HG03039 (cell line): Measurements from ENCODE around the gene RBM15.
A peak's percentile ranks its signal among the peaks of the same experiment; 100 is the strongest.

ENCODE experiments used
- ATAC-seq: cut with Tn5 transposase; IDR thresholded peaks from one replicate; pipeline ENCODE4 v1.9.1; 2021; ENCODE audit warnings: mild to moderate bottlenecking, moderate library complexity; ENCODE audit not compliant: unreplicated experiment

The RBM15 gene

DNA sequence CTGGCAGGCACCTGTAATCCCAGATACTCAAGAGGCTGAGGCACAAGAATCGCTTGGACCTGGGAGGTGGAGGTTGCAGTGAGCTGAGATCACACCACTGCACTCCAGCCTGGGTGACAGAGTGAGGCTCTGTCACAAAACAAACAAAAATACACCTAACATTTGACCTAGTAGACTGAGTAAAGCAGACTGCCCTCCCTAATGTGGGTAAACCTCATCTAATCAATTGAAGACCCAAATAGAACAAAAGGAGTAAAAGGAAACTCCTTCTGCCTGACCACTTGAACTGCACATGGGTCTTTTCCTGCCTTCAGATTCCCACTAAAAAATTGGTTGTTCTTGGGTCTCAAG lies 19.0 kb upstream of the RBM15 start:
- no peak for ATAC-seq

DNA sequence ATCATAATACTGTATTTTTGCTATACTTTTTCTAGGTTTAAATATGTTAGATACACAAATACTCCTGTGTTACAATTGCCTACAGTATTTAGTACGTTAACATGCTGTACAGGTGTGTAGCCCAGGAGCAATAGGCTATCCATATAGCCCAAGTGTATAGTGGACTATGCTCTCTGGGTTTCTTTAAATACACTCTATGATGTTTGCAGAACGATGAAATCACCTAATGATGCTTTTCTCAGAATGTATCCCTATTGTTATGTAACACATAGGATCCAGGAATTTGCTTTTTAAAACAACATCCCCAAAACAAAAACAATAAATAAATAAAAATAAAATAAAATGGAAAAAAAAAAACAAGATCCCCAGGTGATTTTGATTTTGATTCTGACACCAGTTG lies 18.1 kb upstream of the RBM15 start:
- no peak for ATAC-seq

DNA sequence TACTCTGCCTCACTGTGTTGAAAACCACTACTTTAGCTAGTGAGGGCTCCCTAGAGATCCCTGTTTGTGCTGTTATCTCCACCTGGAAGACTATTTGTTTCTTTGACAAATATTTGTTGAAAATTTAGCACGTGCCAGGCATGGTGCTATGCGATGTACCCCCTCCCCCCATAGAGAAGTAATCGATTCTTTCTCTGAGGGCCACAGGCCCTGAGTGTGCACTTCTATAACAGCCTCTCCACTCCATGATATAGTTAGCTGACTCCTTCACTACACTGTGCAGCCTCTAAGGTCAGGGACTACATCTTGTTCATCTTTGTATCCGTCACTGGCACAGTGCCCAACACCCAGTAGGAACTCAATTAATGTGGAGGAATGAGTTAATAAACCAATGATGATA lies 17.3 kb upstream of the RBM15 start:
- ATAC-seq = no peak

DNA sequence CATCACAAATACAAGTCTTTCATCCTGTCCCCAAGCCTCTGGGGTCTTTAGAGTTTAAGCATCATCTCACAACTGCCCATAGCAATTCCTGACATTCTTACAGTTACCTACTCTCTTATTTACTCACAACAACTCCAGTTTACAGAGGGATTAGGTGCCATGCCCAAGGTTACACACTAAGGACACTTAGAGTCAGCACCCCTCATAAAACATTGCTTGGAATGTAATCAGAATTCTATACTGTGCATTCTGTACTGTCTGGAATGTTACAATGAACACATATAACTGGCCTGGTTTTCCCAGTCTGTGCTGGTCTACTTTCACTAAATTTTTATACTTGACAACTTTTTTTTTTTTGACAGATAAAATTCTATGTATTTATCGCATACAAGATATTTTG lies 14.5 kb upstream of the RBM15 start:
- ATAC-seq = no peak

DNA sequence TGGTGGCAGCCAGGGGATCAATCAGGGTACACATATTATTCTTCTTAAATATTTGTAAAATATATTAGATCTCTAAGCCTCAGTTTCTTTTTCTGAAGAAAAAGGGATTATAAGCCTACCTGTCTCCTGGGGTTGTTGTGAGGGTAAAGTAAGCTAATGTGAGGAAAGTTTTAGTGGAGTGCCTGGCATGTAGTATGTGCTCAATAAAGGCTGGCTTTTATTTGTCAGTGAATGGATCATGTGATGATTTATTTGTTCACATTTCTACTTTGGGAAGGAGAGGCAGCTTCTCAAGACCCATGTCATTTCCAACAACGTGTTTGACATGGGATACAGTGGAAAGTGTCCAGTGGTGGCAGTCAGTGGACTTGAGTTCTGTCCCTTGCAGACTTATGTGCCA lies 12.4 kb upstream of the RBM15 start:
- no peak for ATAC-seq

DNA sequence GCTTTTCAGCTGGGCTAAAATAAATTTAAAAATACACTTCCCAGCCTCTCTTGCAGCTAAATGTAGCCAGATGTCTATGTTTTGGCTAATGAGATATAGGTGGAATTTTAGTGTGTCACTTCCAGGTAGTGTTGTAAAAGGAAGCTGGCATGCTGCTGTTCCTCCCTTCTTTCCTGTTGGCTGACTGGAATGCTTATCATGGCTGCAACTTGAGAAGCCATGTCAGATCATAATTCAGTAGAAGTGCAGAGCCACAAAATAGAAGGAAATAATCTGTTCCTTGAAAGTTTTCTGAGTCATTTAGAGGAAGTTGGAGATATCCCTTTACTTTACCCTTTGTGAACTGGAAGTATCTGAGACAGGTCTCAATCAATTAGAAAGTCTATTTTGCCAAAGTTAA lies 10.9 kb upstream of the RBM15 start:
- ATAC-seq = no peak

DNA sequence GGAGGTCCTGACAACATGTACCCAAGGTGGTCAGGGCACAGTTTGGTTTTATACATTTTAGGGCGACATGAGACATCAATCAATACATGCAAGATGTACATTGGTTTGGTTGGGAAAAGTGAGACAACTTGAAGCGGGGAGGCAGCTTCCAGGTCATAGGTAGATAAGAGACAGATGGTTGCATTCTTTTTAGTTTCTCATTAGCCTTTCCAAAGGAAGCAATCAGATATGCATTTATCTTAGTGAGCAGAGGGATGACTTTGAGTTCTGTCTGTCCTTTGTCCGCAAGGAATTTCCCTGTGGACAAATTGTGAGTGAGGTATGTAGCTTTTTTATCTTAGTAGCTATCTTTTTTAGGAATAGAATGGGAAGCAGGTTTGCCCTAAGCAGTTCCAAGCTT lies 10.5 kb upstream of the RBM15 start:
- no peak for ATAC-seq

DNA sequence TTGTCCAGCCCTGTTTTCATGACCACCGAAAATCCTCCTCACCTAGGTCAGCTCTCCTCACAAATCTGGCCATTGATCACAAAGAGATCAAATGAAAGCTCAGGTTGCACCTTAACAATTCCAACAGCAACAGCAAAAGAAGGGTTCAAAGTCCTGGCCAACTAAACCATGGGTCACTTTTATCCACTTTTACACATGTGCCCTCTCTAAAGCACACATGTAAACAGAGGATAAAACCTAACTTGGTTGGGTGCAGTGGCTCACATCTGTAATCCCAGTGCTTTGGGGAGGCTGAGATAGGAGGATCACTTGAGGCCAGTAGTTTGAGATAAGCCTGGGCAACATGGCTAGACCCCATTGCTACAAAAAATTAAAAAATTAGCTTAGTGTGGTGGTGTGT lies 3.9 kb upstream of the RBM15 start:
- no peak for ATAC-seq

DNA sequence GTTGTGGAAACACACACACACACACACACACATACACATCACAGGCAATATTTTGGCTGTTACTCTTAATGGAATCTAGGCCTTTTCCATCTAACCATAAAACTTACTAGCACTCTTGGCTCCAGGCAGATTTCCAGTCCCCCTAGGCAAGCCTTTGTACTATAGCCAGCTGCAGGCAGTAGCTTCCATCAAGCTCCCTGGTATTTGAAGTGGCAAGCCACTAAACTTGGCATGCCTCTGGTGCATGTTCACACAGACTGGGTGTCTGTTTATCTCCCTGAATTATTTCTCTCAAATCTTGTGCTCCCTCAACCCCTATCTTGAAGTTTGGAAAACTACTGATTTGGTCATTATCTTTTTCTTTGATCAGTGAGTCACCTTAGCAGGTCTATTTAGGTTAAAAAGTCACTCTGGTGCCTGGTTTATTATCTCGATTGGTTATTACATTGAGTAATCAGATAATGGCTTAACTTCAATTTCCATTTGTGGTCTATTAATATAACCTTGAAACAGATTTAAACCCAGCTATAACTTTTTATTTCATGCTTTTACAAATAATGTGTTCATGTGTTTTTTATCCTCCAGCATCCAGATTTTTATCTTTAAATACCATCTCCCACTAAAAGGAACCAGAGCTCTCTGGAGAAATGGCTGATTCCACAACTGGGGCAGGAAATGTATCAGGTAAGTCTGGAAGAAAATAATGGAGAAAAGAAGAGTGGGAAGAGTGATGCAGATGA lies 2.7 kb upstream of the RBM15 start:
- no peak for ATAC-seq

DNA sequence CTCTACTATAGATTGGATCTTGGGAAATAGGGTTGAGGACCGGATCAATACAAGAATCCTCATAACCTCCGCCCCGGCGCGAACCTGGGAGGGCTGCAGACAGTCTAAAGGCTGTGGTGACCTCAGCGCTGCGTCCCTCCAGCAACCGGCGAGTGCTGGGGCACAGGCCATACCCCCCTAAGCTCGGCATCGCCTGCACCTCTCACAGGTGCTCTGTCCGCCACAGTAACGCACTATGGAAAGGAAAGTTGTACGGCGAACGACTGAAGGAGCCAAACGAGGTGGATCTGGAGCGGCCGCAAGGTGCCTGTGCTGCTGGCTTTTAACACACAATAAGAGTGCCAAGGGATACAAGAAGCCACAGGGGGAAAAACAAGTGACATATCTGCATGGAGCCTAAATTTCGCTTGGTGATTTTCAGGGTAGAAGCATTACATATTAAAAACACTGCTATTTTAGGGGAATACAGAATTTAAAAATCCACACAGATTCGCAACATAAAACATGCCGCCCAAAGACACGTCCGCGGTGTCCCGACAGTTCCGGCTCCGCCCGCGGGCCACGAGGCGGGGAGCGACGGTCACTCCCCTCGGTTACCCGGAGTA lies 1.4 kb upstream of the RBM15 start:
- no peak for ATAC-seq

DNA sequence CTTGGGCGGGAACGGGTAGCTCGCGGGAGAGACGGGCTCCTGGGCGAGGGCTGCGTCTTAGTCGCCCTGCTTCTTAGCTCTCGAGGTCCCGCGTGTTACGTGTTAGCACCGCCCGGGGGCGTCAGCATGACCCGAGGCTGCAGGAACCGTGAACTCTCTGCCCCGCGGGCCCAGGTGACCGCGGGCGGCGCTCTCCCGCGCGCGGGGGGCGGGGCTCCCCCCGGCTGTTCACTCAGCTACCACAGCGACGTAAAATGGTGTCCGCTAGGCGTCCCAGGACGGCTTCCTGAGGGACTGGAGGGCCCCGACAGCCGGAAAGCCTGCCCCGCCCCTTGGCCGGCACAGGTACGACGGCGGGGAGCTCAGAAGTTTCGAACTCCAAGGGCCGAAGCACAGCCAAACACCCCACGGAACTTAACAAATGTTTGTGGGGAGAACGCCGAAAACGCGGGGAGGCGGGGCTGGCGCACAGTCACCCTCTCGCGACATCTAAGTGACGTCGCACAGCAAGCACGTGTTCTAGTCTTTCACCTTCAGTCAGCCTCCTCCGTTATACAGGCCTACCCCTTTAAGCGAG lies 780 bp upstream of the RBM15 start:
- ATAC-seq = peak; percentile 56

DNA sequence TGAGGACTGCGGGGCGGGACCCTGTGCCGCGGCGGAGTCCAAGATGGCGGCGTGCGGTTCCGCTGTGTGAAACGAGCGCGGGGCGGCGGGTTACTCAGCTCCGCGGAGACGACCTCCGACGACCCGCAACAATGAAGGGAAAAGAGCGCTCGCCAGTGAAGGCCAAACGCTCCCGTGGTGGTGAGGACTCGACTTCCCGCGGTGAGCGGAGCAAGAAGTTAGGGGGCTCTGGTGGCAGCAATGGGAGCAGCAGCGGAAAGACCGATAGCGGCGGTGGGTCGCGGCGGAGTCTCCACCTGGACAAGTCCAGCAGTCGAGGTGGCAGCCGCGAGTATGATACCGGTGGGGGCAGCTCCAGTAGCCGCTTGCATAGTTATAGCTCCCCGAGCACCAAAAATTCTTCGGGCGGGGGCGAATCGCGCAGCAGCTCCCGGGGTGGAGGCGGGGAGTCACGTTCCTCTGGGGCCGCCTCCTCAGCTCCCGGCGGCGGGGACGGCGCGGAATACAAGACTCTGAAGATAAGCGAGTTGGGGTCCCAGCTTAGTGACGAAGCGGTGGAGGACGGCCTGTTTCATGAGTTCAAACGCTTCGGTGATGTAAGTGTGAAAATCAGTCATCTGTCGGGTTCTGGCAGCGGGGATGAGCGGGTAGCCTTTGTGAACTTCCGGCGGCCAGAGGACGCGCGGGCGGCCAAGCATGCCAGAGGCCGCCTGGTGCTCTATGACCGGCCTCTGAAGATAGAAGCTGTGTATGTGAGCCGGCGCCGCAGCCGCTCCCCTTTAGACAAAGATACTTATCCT lies 430 bp downstream of the RBM15 start:
- ATAC-seq = no peak

DNA sequence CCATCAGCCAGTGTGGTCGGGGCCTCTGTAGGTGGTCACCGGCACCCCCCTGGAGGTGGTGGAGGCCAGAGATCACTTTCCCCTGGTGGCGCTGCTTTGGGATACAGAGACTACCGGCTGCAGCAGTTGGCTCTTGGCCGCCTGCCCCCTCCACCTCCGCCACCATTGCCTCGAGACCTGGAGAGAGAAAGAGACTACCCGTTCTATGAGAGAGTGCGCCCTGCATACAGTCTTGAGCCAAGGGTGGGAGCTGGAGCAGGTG lies 961 bp downstream of the RBM15 start:
- ATAC-seq = no peak

DNA sequence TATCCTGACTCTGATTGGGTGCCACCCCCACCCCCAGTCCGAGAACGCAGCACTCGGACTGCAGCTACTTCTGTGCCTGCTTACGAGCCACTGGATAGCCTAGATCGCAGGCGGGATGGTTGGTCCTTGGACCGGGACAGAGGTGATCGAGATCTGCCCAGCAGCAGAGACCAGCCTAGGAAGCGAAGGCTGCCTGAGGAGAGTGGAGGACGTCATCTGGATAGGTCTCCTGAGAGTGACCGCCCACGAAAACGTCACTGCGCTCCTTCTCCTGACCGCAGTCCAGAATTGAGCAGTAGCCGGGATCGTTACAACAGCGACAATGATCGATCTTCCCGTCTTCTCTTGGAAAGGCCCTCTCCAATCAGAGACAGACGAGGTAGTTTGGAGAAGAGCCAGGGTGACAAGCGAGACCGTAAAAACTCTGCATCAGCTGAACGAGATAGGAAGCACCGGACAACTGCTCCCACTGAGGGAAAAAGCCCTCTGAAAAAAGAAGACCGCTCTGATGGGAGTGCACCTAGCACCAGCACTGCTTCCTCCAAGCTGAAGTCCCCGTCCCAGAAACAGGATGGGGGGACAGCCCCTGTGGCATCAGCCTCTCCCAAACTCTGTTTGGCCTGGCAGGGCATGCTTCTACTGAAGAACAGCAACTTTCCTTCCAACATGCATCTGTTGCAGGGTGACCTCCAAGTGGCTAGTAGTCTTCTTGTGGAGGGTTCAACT lies 2.1 kb downstream of the RBM15 start:
- ATAC-seq = no peak

DNA sequence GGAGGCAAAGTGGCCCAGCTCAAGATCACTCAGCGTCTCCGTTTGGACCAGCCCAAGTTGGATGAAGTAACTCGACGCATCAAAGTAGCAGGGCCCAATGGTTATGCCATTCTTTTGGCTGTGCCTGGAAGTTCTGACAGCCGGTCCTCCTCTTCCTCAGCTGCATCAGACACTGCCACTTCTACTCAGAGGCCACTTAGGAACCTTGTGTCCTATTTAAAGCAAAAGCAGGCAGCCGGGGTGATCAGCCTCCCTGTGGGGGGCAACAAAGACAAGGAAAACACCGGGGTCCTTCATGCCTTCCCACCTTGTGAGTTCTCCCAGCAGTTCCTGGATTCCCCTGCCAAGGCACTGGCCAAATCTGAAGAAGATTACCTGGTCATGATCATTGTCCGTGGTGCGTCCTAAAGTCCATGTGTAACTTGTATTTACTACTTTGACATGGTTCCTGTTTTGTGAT lies 2.7 kb downstream of the RBM15 start:
- ATAC-seq = no peak

DNA sequence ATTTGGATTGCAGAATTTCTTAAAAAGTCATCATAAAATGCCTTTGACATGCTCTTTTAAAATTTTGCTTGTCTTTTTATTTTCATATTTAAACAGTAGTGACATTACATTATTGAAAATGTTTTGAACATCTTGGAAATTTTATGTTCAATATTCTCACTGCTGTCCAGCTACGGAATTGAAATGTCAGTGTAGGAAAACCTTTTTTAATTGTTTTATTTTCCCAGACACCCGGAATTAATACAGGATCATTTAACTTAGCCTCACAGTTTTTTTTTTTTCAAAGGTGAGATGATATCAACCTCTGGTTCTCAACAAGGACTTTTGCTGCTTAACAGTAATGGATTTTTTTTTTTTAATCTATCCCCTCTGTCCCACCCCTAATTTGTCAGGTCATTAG lies 4.1 kb downstream of the RBM15 start:
- no peak for ATAC-seq

DNA sequence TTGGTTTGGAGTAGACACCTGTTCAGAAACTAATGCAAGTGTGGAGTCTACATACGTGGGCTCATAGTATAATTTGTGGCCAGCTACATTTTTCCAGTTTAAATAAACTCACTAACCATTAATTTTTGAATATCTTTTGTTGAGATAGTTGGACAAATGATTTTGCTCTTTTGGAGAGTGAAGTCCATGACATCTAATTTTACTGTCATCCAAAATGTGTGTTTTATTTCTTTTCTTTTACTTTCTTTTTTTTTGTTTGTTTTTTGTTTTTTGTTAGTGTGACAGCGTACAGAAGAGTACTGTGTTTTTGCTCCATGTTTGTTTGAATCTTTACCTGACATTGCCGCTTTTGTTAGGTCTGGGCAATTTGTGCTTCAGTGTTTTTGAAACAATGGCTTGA lies 5.0 kb downstream of the RBM15 start:
- ATAC-seq = no peak

DNA sequence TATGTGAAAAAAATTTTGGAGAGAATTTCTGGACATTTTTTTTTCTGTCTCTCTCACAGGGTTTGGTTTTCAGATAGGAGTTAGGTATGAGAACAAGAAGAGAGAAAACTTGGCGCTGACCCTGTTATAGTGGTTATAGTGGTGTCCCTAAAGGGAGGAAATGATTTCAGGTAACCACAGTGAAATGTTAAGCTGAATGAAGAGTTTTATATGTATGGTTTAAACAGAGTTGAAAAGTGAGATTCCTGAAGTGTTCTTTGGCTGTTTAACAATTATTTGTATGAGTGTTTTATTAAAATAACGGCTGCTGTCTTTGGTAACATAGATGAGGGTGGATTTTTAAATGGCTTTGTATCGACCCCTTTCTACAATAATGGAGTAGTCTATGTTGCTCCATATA lies 6.3 kb downstream of the RBM15 start:
- ATAC-seq = no peak

DNA sequence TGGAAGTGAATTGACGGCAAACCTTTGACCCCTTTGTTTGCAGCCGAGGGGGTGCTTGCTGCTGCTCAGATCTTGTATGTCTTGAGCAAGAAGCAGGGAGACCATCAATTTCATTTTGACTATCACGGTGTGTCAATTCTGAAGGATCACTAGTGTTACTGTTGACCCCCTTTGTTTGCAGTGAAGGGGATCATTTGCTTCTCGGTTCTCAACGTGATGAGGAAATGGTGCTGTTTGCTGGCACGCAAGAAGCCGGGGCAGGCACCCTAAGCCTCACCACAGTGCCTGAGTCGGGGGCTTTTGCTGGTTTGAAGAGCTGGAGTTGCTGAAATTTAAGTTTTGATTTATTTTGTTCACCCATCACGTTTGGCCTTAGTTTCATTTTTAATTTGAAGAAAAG lies 7.5 kb downstream of the RBM15 start:
- no peak for ATAC-seq

DNA sequence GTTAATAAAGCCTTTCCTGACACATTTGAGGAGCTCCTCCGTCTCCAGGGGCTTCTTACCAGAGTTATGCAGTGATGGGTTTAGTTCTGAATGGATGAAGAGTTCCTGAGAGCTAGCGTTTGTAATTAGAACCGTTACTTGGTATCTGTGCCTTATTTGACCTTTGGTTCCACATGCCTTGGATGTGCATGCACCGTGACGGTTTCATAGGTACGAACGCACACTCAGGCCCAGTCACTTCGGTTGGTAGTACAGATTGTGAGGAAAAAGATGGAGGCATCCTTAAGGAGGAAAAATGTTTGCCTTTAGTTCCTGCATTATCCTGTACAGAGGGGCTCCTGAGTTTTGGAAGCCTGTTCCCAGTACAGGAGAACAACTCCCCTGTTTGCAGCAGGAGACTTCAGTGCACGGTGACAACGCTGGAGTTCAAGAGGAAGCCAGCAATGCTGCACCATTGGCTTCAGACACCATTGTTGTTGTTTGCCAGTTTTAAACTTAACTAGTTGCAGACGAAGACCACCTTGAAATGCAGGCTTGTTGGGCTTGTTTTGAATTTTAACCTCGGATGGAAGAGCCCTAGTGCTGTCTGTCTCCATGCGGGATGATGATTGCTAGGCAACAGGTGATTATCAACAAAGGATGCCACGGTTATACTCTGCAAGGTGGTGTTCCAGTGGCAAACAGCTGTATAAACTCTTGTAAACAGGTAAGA lies 8.2 kb downstream of the RBM15 start:
- ATAC-seq = no peak

DNA sequence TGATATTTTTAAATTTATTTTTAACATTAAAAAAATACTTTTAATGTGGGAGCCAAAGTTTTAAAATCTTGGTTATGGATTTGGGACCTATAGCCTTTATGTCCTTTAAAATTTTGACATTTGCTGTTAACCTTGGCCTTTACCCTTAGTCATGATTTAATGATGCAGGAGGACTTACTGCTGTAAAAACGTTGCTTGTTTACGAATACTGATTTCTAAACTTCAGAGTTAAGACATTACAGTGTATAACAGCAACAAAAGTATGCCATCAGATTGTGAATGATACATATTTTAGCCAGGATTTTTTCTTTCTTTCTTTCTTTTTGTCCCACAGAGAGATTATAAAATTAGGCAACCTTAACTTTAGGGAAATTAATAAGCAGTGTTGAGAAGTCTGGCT lies 8.9 kb downstream of the RBM15 start:
- no peak for ATAC-seq
